Sigmoid colon (tissue), 7 donors: Measurements from ENCODE around the gene TMPRSS13. TPM values are rescaled to one million over a fixed set of nuclear protein-coding genes. Genes with fewer than 3 reads are reported as not detected.
A peak's percentile ranks its signal among the peaks of the same experiment; 100 is the strongest.
"Not testable (repeated sequence)": the region's sequence is repeated elsewhere in the genome, so short reads cannot be mapped to it uniquely, and the experiment has no call there.

Experiments used
- DNase-seq: peaks from one replicate; pipeline ENCODE4 v3.0.0-alpha.2; 2019
- H3K27ac ChIP-seq, 4 donors: fragments of 200-600 bp; sonication (generic); one replicate each; pipeline ENCODE4 v1.5.1; 2016 to 2019; ENCODE audit warnings: mild to moderate bottlenecking in 1 of 4
- H3K27me3 ChIP-seq, 3 donors: fragments of 200-600 bp; sonication (generic); one replicate each; pipeline ENCODE4 v1.5.1; 2019; ENCODE audit warnings: mild to moderate bottlenecking in 1 of 3
- H3K36me3 ChIP-seq, 4 donors: fragments of 200-600 bp; sonication (generic); one replicate each; pipeline ENCODE4 v1.5.1; 2016 to 2019
- H3K4me1 ChIP-seq, 4 donors: fragments of 200-600 bp; sonication (generic); one replicate each; pipeline ENCODE4 v1.5.1; 2017 to 2019
- H3K4me3 ChIP-seq, 4 donors: fragments of 200-600 bp; sonication (generic); one replicate each; pipeline ENCODE4 v1.5.1; 2017 to 2019; ENCODE audit warnings: mild to moderate bottlenecking in 2 of 4, moderate library complexity in 1 of 4
- H3K9me3 ChIP-seq, 4 donors: fragments of 200-600 bp in 3 of 4; sonication (generic) in 3 of 4; one replicate each; pipeline versions ENCODE4 v1.5.1 to v1.6.1; 2013 to 2019
- EP300 ChIP-seq, 4 donors: sonication (generic); formaldehyde crosslinking; IDR thresholded peaks; one replicate each; pipeline ENCODE4 v1.6.1; 2017; ENCODE audit warnings: antibody characterized with exemption in 4 of 4
- POLR2A ChIP-seq, 2 donors: fragments of 450-650 bp; IDR thresholded peaks; one replicate each; pipeline ENCODE4 v1.6.1; 2016; ENCODE audit warnings: antibody characterized with exemption in 2 of 2, mild to moderate bottlenecking in 2 of 2, moderate library complexity in 2 of 2
- POLR2AphosphoS5 ChIP-seq, 4 donors: sonication (generic); formaldehyde crosslinking; IDR thresholded peaks; one replicate each; pipeline ENCODE4 v1.6.1; 2017; ENCODE audit warnings: antibody characterized with exemption in 4 of 4
- WGBS, 2 donors: extraction: QIAGEN DNeasy Blood & Tissue Kit; methylation state at CpG; one replicate each; pipeline ENCODE4 v1.1.7; 2013; 5-methylcytosine and 5-hydroxymethylcytosine counted together
- intact Hi-C: fragments of 100-400 bp; cut with DNase I; formaldehyde crosslinking; loops from one replicate; pipeline ENCODE4 v1.15.1; 2023
- polyA plus RNA-seq, 3 donors: library from polyadenylated mRNA; stranded (reverse); fragments of 200-250 nt; gene quantifications; one replicate each; pipeline ENCODE4 v1.2.3, GENCODE V29; 2013
- total RNA-seq, 4 donors: library from RNA; depleted of rRNA; stranded (reverse); fragments of >200 nt; gene quantifications; one replicate each; pipeline ENCODE4 v1.1.0, GENCODE V29; 2016
- TF ChIP-seq, protein P1 (sequence below), 4 experiments: fragments of 450-650 bp in 3 of 4; fragments of 200-600 bp in 1 of 4; IDR thresholded peaks; one replicate each; pipeline ENCODE4 v1.5.1; 2016 to 2019; ENCODE audit warnings: antibody characterized with exemption in 4 of 4, mild to moderate bottlenecking in 3 of 4, moderate library complexity in 2 of 4
- donor health status: healthy with polysubstance abuse.
- donor health status: Bipolar disorder and iron deficiency.
- donor health status: healthy.

Gene TMPRSS13
- total and polyA plus RNA-seq, 7 donors, result 1.4 to 1.6 TPM; not detected in 5

DNA sequence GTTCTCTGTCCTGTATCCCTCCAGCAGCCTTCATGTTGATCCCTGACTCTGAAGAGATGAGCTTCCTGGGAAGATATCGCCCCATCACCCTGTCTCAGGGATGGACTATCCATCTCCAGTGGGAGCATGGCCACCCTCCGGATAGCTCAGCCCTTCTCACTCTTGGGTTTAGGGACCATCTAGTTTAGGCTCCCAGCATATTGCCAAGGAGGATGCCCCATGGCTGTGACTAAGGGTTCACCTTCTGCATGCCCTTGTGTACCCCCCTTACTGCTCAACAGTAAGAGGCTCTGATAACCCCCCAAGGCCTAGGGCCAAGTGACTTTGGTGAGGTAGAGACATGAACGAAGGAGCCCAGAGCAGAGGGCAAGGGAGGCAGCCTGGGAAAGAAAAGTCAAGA lies 1.3 kb downstream of the TMPRSS13 start:
- no peak for DNase-seq
- no peak for TF ChIP-seq POLR2A (IDR thresholded peaks at IDR 0.05)

DNA sequence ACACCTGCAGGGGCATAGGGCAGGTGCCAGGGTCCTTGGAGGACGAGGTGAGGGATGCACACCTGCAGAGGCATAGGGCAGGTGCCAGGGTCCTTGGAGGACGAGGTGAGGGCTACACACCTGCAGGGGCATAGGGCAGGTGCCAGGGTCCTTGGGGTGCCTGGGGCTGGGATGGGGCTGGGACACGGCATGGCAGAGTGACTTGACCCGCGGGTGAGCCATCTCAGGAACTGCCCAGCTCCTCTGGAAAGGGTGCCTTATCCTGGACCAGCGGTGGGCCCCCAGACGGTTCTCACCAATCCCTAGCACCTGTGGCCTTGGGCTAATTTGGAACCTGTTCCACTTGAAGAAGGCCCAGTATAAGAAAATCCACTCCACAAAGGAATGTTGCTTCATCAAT lies 3.0 kb downstream of the TMPRSS13 start:
- intact Hi-C loops, H3K27me3 ChIP-seq, H3K27ac ChIP-seq, H3K4me1 ChIP-seq, H3K4me3 ChIP-seq, H3K36me3 ChIP-seq, H3K9me3 ChIP-seq: not testable (repeated sequence)
- peak; percentile 56 for DNase-seq
- WGBS, 2 donors, result 81 to 90% methylated on average over 7 of the region's 7 CpGs

More for the DNA sequence above, 1.3 kb downstream of the TMPRSS13 start:
- H3K4me3 ChIP-seq, result no peak overlapping the region
- intact Hi-C loops, result no loop called here
- H3K9me3 ChIP-seq, result no peaks in the 10 kb centered on the region
- no peaks in the 10 kb centered on the region for H3K36me3 ChIP-seq
- WGBS, 2 donors, result 95 to 96% methylated on average over 3 of the region's 3 CpGs
- H3K27ac ChIP-seq, result no peak overlapping the region
- peaks cover 0 to 5% (median 2%) of the 10 kb centered on the region in 4 donors for H3K4me1 ChIP-seq
- no peaks in the 10 kb centered on the region for H3K27me3 ChIP-seq

DNA sequence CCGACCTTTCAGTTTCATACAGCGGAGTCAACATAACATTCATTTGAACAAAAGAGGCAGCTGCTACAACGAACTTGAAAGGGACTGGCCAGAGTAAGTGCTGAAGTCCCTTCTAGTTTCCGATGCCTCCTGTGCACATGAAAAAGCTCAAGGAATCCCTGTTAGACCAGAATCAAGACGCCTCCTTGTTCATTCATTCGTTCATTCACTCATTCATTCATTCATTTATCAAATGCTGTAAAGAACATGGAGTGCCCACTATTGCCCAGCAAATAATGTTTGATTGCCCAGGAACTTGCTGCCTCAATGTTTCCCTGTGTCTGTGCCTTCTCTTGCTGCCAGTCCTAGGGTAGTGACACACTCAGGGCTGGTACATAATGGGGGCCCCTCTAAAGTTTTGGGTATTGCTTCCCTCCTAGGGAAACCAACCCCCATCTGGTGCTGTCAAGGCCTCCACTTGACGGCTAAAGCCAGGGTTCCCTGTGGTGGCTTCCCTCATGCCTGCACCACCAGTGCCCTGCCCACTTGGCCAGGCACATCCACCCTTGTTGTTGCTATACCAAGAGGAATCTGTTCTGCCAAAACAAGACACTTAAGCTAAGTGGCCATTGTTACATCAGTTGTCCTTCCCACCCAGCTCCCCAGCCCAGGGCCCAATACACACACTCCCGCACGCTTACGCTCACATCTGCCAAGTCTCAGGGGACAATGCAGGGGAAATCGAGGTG lies 3.8 kb downstream of the TMPRSS13 start:
- no peak overlapping the region for H3K27ac ChIP-seq
- no peak for TF ChIP-seq EP300 (IDR thresholded peaks at IDR 0.05)
- TF ChIP-seq POLR2A (IDR thresholded peaks at IDR 0.05), result no peak
- TF ChIP-seq, protein P1, sequence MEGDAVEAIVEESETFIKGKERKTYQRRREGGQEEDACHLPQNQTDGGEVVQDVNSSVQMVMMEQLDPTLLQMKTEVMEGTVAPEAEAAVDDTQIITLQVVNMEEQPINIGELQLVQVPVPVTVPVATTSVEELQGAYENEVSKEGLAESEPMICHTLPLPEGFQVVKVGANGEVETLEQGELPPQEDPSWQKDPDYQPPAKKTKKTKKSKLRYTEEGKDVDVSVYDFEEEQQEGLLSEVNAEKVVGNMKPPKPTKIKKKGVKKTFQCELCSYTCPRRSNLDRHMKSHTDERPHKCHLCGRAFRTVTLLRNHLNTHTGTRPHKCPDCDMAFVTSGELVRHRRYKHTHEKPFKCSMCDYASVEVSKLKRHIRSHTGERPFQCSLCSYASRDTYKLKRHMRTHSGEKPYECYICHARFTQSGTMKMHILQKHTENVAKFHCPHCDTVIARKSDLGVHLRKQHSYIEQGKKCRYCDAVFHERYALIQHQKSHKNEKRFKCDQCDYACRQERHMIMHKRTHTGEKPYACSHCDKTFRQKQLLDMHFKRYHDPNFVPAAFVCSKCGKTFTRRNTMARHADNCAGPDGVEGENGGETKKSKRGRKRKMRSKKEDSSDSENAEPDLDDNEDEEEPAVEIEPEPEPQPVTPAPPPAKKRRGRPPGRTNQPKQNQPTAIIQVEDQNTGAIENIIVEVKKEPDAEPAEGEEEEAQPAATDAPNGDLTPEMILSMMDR (IDR thresholded peaks at IDR 0.05), result no peak
- 86 to 90% methylated on average over 11 of the region's 11 CpGs for WGBS, 2 donors
- DNase-seq, result peak; percentile 40
- no peaks in the 10 kb centered on the region for H3K27me3 ChIP-seq
- H3K36me3 ChIP-seq, result no peaks in the 10 kb centered on the region
- intact Hi-C loops, result no loop called here
- H3K4me3 ChIP-seq, result no peak overlapping the region
- H3K4me1 ChIP-seq, result no peaks in the 10 kb centered on the region
- H3K9me3 ChIP-seq, result no peaks in the 10 kb centered on the region

DNA sequence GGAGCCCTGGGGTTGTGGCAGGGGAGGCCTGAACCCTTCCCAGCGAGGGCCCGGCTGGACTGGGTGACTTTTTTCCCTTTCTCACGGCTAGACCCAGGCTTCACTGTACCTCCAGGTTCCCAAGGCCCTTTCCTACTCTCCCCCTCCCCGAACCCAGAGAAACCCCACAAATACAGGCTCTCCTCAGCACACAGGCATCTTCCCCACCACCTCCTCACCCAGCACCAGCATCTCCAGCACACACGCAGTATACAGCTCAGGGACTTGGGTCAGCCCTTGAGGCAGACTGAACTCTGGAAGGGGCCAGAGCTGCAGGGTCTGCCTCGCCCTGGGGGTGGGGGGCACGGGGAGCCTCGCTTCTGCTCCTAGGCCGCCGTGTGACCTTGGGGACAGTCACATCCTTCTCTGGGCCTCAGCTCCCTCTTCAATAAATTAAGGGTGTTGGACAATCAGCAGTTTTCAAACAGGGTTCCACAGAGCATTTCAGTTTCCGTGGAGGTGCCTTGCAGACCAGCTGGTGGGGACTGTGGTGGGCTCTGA lies 4.5 kb downstream of the TMPRSS13 start:
- no peaks in the 10 kb centered on the region for H3K27me3 ChIP-seq
- no peak overlapping the region for H3K27ac ChIP-seq
- intact Hi-C loops, result no loop called here
- DNase-seq, result peak; percentile 41
- 93 to 95% methylated on average over 11 of the region's 11 CpGs for WGBS, 2 donors
- H3K36me3 ChIP-seq, result no peaks in the 10 kb centered on the region
- TF ChIP-seq POLR2AphosphoS5 (IDR thresholded peaks at IDR 0.05) (no peak), EP300 (IDR thresholded peaks at IDR 0.05) (no peak), POLR2A (IDR thresholded peaks at IDR 0.05) (no peak)
- TF ChIP-seq, protein P1 (IDR thresholded peaks at IDR 0.05), result no peak
- no peaks in the 10 kb centered on the region for H3K4me1 ChIP-seq
- H3K9me3 ChIP-seq, result no peaks in the 10 kb centered on the region
- no peak overlapping the region for H3K4me3 ChIP-seq

DNA sequence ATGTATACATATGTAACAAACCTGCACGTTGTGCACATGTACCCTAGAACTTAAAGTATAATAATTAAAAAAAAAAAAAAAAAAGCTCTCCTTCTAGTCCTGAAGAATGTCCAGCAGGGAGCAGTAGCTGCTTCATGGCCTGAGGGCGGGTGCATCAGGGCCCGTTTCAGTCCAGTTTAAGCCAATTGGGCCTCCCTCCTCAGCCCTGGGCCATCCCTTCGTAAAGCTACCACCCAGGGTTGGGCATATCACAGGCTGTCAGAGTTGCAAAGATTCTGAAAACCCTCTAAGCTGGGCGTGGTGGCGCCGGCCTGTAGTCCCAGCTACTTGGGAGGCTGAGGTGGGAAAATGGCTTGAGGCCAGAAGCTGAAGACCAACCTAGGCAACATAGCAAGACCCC lies 5.4 kb downstream of the TMPRSS13 start:
- Histone ChIP-seq H3K4me1 (peaks cover 0 to 5% (median 0%) of the 10 kb centered on the region in 4 donors), H3K36me3 (no peaks in the 10 kb centered on the region), H3K9me3 (no peaks in the 10 kb centered on the region), H3K27ac (no peak overlapping the region), H3K27me3 (no peaks in the 10 kb centered on the region), H3K4me3 (no peak overlapping the region)
- peak; percentile 35 for DNase-seq
- intact Hi-C loops, result no loop called here
- WGBS, 2 donors, result 91 to 92% methylated on average over 6 to 7 of the region's 7 CpGs
- no peak for TF ChIP-seq POLR2A (IDR thresholded peaks at IDR 0.05)
- TF ChIP-seq, protein P1 (IDR thresholded peaks at IDR 0.05), result no peak
- TF ChIP-seq EP300 (IDR thresholded peaks at IDR 0.05), result no peak
- no peak for TF ChIP-seq POLR2AphosphoS5 (IDR thresholded peaks at IDR 0.05)

DNA sequence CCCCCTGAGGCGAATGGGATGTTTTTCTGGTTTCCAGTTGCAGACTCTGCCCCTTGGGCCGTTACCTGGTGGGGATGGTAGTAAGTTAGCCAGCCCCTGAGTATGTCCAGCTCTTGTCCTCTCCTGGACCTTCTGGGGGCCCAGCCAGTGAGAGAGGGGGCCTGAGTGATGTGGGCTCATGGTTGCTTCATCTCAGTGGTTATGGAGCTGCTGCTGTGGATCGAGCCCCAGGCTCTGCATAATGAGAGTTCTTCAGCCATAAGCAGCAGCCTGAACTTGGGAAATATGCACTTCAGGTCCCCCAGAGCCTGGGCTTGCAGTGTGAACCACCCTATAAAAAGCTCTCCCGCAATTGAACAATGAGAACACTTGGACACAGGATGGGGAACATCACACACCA lies 5.9 kb downstream of the TMPRSS13 start:
- 90 to 94% methylated on average over 4 of the region's 4 CpGs for WGBS, 2 donors
- Histone ChIP-seq H3K9me3 (no peaks in the 10 kb centered on the region), H3K27me3 (no peaks in the 10 kb centered on the region), H3K27ac (no peak overlapping the region), H3K4me3 (no peak overlapping the region), H3K36me3 (no peaks in the 10 kb centered on the region), H3K4me1 (peaks cover 0 to 5% (median 0%) of the 10 kb centered on the region in 4 donors)
- peak; percentile 19 for DNase-seq
- intact Hi-C loops, result no loop called here
- TF ChIP-seq EP300 (IDR thresholded peaks at IDR 0.05) (no peak), POLR2AphosphoS5 (IDR thresholded peaks at IDR 0.05) (no peak), POLR2A (IDR thresholded peaks at IDR 0.05) (no peak)
- TF ChIP-seq, protein P1 (IDR thresholded peaks at IDR 0.05), result no peak
